Measurements from ENCODE around the gene NCLN.

- TF ChIP-seq, protein P1, sequence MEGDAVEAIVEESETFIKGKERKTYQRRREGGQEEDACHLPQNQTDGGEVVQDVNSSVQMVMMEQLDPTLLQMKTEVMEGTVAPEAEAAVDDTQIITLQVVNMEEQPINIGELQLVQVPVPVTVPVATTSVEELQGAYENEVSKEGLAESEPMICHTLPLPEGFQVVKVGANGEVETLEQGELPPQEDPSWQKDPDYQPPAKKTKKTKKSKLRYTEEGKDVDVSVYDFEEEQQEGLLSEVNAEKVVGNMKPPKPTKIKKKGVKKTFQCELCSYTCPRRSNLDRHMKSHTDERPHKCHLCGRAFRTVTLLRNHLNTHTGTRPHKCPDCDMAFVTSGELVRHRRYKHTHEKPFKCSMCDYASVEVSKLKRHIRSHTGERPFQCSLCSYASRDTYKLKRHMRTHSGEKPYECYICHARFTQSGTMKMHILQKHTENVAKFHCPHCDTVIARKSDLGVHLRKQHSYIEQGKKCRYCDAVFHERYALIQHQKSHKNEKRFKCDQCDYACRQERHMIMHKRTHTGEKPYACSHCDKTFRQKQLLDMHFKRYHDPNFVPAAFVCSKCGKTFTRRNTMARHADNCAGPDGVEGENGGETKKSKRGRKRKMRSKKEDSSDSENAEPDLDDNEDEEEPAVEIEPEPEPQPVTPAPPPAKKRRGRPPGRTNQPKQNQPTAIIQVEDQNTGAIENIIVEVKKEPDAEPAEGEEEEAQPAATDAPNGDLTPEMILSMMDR (IDR thresholded peaks at IDR 0.05; ENCODE audit: low read length): no peak
- TF ChIP-seq EZH2 (IDR thresholded peaks at IDR 0.05; ENCODE audit: borderline replicate concordance, low read length): no peak
Observed at GRCh38 chr19:3251229-3251628, 65.5 kb downstream of the NCLN start.
